Loucy (cell line): ENCODE measurements around the gene SPIN3.

Experiments
- EZH2phosphoT487 ChIP-seq: fragments of 200-600 bp; IDR thresholded peaks from 2 replicates; pipeline ENCODE4 v1.6.1; 2018; ENCODE audit warnings: antibody characterized with exemption, mild to moderate bottlenecking, moderate library complexity, borderline replicate concordance
- TF ChIP-seq, protein P1 (sequence below): fragments of 200-600 bp; sonication (generic); conservative IDR thresholded peaks from 2 replicates; pipeline ENCODE4 v1.5.1; 2014; ENCODE audit warnings: mild to moderate bottlenecking, antibody characterized with exemption, low read length

DNA sequence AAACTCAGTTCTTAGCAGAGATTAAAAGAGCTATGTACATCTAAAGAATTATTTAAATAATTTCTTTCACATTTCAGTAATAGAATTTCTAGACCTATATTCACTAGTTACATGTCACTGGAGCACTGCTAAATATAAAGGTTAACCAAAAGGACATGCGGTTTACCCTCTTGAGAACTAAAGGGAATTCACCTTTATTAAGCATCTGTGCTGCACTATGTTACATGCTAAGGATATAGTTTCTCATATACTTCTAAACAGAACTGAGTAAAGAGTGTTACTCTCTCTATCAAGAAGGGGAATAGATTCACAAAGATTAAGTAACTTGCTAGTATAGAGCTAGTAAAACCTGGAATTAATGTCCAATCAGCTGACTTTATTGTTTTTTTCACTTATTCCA lies 7.6 kb downstream of the SPIN3 start:
- TF ChIP-seq, protein P1, sequence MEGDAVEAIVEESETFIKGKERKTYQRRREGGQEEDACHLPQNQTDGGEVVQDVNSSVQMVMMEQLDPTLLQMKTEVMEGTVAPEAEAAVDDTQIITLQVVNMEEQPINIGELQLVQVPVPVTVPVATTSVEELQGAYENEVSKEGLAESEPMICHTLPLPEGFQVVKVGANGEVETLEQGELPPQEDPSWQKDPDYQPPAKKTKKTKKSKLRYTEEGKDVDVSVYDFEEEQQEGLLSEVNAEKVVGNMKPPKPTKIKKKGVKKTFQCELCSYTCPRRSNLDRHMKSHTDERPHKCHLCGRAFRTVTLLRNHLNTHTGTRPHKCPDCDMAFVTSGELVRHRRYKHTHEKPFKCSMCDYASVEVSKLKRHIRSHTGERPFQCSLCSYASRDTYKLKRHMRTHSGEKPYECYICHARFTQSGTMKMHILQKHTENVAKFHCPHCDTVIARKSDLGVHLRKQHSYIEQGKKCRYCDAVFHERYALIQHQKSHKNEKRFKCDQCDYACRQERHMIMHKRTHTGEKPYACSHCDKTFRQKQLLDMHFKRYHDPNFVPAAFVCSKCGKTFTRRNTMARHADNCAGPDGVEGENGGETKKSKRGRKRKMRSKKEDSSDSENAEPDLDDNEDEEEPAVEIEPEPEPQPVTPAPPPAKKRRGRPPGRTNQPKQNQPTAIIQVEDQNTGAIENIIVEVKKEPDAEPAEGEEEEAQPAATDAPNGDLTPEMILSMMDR, result no peak
- TF ChIP-seq EZH2phosphoT487, result no peak
